ENCODE results near the gene INHA. TPM values are rescaled to one million over a fixed set of nuclear protein-coding genes. Genes with fewer than 3 reads are reported as not detected.
A peak's percentile ranks its signal among the peaks of the same experiment; 100 is the strongest.

Gene INHA
- total and polyA plus RNA-seq, 7 donors = 0.31 to 0.46 (median 0.34) TPM; not detected in 3

DNA sequence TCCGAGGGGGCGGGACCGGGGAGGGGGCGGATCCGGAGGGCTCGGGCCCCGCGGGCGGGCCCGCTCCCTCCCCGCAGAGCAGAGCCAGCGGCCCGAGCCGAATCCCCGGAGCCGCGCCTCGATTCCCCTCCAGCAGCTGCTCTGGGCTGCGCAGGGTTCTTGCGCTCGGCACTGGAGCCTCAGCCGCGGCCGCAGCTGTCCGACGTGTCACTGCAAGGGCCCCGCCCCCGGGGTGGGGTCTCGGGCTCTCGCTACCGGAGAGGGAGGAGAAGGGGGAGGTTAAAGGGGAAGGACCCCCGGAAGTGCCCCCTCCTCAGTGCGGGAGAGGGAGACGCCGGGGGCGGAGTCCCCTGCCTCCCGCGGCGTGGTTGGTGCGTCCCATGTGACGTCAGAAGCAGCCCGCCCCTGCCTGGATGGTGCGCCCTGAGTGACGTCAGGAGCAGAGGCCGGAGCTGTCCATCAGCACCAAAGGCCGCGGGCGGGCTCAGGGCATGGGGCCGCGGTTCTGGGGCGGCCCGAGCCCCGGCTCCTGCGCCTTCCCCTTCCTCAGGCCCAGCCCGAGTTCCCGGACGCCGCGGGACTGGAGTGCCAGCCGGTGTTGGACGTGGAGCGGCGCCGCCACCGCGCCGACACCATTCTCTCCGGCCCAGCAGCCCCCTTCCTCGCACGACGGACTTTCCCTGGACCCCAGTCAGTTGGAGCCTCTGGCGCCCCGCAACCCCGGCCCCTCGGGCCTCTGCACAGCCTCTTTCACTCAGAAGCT, 28.3 kb upstream of the INHA start, which contains the start of the genes CHPF and TMEM198:
Gene CHPF (minus strand): TSS at position 214 of the 763 bp plus-strand sequence. CDS start 271 bp downstream, outside the sequence.
Gene TMEM198 (plus strand): TSS at position 433 of the 763 bp plus-strand sequence. CDS start 700 bp downstream, outside the sequence.
- DNase-seq = peak; percentile 100
- Histone ChIP-seq H3K27me3 (no peaks in the 10 kb centered on the region), H3K27ac (peak within 1 kb of the TSS; percentile 90 to 97 (median 92)), H3K36me3 (peaks cover 6 to 28% (median 15%) of the 10 kb centered on the region in 4 donors), H3K4me1 (peaks cover 0 to 31% (median 25%) of the 10 kb centered on the region in 4 donors), H3K4me3 (peak within 1 kb of the TSS; percentile 47 to 92 (median 74)), H3K9me3 (no peaks in the 10 kb centered on the region)
- 1% methylated on average over 75 of the region's 75 CpGs for WGBS, 2 donors
- intact Hi-C loops (cut with DNase I) = loop anchor here (2.0 to 10.0 kb wide), 4 partner anchors 55 to 249 kb away; no protein-coding TSS in a partner anchor
- TF ChIP-seq POLR2A (IDR thresholded peaks at IDR 0.05) = peak; percentile 33 to 49
- no peak for TF ChIP-seq CTCF (IDR thresholded peaks at IDR 0.05)
- TF ChIP-seq POLR2AphosphoS5 (IDR thresholded peaks at IDR 0.05) = peak; percentile 70 to 82 (median 74)
- TF ChIP-seq EP300 (IDR thresholded peaks at IDR 0.05) = peak in 1 of 4 donors; percentile 7

- H3K4me3 ChIP-seq = peak overlapping the region in 3 of 4 donors; percentile 73 to 92 (median 75)
- WGBS, 2 donors = 51 to 52% methylated on average over 9 of the region's 9 CpGs
- no peak for TF ChIP-seq POLR2A (IDR thresholded peaks at IDR 0.05)
- no peak for TF ChIP-seq CTCF (IDR thresholded peaks at IDR 0.05)
- no peak for TF ChIP-seq POLR2AphosphoS5 (IDR thresholded peaks at IDR 0.05)
- TF ChIP-seq EP300 (IDR thresholded peaks at IDR 0.05) = no peak
- peaks cover 0 to 31% (median 25%) of the 10 kb centered on the region in 4 donors for H3K4me1 ChIP-seq
- DNase-seq = no peak
- H3K27me3 ChIP-seq = no peaks in the 10 kb centered on the region
- intact Hi-C loops (cut with DNase I) = loop anchor here (2.0 to 10.0 kb wide), 2 partner anchors 54 to 250 kb away; no protein-coding TSS in a partner anchor
- peaks cover 6 to 20% (median 10%) of the 10 kb centered on the region in 4 donors for H3K36me3 ChIP-seq
- peak overlapping the region in 3 of 4 donors; percentile 91 to 97 (median 92) for H3K27ac ChIP-seq
- no peaks in the 10 kb centered on the region for H3K9me3 ChIP-seq
Observed at GRCh38 chr2:219544567-219544966, 27.5 kb upstream of the INHA start.

DNA sequence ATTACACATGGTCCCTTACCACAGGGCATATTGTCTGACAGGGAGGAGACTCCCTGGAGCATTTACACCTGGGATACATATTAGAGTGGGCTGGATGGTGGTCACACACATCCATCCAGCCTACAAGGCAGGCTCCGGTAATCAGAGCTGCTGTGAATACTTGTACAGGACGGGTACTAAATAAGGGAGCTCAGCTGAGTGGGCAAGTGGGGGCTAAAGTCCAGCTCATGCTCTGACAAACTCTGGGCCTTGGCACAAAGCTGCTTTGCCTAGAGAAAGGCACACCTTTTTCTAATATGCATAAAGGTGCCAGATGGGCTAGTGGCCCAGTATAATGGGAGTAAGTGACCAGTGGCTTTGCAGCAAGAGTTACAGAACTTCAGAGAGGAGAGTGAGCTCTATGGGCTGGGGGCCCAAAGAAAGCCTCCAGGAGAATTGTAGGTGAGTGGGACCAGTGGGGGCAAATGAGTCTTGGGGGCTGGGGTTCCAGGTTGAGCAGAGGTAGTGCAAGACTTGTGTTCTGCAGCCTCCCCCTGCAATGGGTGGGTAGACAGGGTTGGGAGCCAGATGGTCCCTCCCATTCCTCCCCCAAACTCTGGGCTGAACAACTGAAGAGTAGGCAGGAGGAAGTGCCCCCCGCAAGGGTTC, 26.7 kb upstream of the INHA start:
- intact Hi-C loops (cut with DNase I) = loop anchor here (2.0 to 10.0 kb wide), 2 partner anchors 53 to 251 kb away; no protein-coding TSS in a partner anchor
- Histone ChIP-seq H3K36me3 (peaks cover 0 to 12% (median 2%) of the 10 kb centered on the region in 4 donors), H3K4me1 (peaks cover 0 to 31% (median 25%) of the 10 kb centered on the region in 4 donors), H3K27ac (no peak overlapping the region), H3K9me3 (no peaks in the 10 kb centered on the region), H3K4me3 (no peak overlapping the region), H3K27me3 (no peaks in the 10 kb centered on the region)
- WGBS, 2 donors = 77 to 90% methylated on average over 3 of the region's 3 CpGs
- no peak for DNase-seq
- TF ChIP-seq CTCF (IDR thresholded peaks at IDR 0.05) (no peak), POLR2A (IDR thresholded peaks at IDR 0.05) (no peak)

GRCh38 chr2:219545943-219546352, 26.2 kb upstream of the INHA start:
- intact Hi-C loops (cut with DNase I) = loop anchor here (2.0 to 10.0 kb wide), 2 partner anchors 53 to 251 kb away; no protein-coding TSS in a partner anchor

More at GRCh38 chr2:219545943-219546352, 26.2 kb upstream of the INHA start:
- Histone ChIP-seq H3K4me3 (no peak overlapping the region), H3K36me3 (peaks cover 0 to 6% (median under 1%) of the 10 kb centered on the region in 4 donors), H3K9me3 (no peaks in the 10 kb centered on the region), H3K27ac (no peak overlapping the region), H3K27me3 (no peaks in the 10 kb centered on the region), H3K4me1 (peaks cover 0 to 31% (median 25%) of the 10 kb centered on the region in 4 donors)
- TF ChIP-seq EP300 (IDR thresholded peaks at IDR 0.05) (no peak), POLR2A (IDR thresholded peaks at IDR 0.05) (no peak), POLR2AphosphoS5 (IDR thresholded peaks at IDR 0.05) (no peak), CTCF (IDR thresholded peaks at IDR 0.05) (no peak)
- DNase-seq = no peak
- 14 to 59% methylated on average over 4 of the region's 4 CpGs for WGBS, 2 donors
